ENCODE results near the gene ATP6V0E2.
"Not testable (repeated sequence)": the region's sequence is repeated elsewhere in the genome, so short reads cannot be mapped to it uniquely, and the experiment has no call there.

The ATP6V0E2 gene

GRCh38 chr7:149884016-149884415 is 10.2 kb downstream of the ATP6V0E2 start:
- no peaks in the 10 kb centered on the region for H3K9me3 Mint-ChIP-seq
- no peak for TF ChIP-seq CTCF (IDR thresholded peaks at IDR 0.05)
- no peaks in the 10 kb centered on the region for H3K27me3 Mint-ChIP-seq (ENCODE audit: low read depth, poor library complexity)
- DNase-seq: no peak
- H3K36me3 Mint-ChIP-seq (ENCODE audit: low read depth): no peaks in the 10 kb centered on the region
- H3K27ac Mint-ChIP-seq: no peak overlapping the region
- H3K4me3 Mint-ChIP-seq: no peak overlapping the region
- H3K4me1 Mint-ChIP-seq: peaks cover 25% of the 10 kb centered on the region

- no peaks in the 10 kb centered on the region for H3K36me3 Mint-ChIP-seq (ENCODE audit: low read depth)
- no peak overlapping the region for H3K4me3 Mint-ChIP-seq
- no peak for DNase-seq
- peaks cover 23% of the 10 kb centered on the region for H3K4me1 Mint-ChIP-seq
- H3K9me3 Mint-ChIP-seq: no peaks in the 10 kb centered on the region
- H3K27ac Mint-ChIP-seq: no peak overlapping the region
- no peaks in the 10 kb centered on the region for H3K27me3 Mint-ChIP-seq (ENCODE audit: low read depth, poor library complexity)
- TF ChIP-seq CTCF (IDR thresholded peaks at IDR 0.05): no peak
Measured at GRCh38 chr7:149884541-149884940, 10.8 kb downstream of the ATP6V0E2 start.

GRCh38 chr7:149885191-149886017 is 11.6 kb downstream of the ATP6V0E2 start:
- DNase-seq: no peak
- H3K9me3 Mint-ChIP-seq: no peaks in the 10 kb centered on the region
- no peak for TF ChIP-seq CTCF (IDR thresholded peaks at IDR 0.05)
- peaks cover 19% of the 10 kb centered on the region for H3K4me1 Mint-ChIP-seq
- no peak overlapping the region for H3K4me3 Mint-ChIP-seq
- no peaks in the 10 kb centered on the region for H3K36me3 Mint-ChIP-seq (ENCODE audit: low read depth)
- H3K27me3 Mint-ChIP-seq (ENCODE audit: low read depth, poor library complexity): no peaks in the 10 kb centered on the region
- H3K27ac Mint-ChIP-seq: no peak overlapping the region

GRCh38 chr7:149886018-149886415 is 12.2 kb downstream of the ATP6V0E2 start:
- DNase-seq: no peak
- H3K4me1 Mint-ChIP-seq: peaks cover 18% of the 10 kb centered on the region
- TF ChIP-seq CTCF (IDR thresholded peaks at IDR 0.05): no peak
- no peaks in the 10 kb centered on the region for H3K9me3 Mint-ChIP-seq
- no peak overlapping the region for H3K4me3 Mint-ChIP-seq
- H3K27me3 Mint-ChIP-seq (ENCODE audit: low read depth, poor library complexity): no peaks in the 10 kb centered on the region
- H3K27ac Mint-ChIP-seq: no peak overlapping the region
- no peaks in the 10 kb centered on the region for H3K36me3 Mint-ChIP-seq (ENCODE audit: low read depth)

- H3K4me1 Mint-ChIP-seq: peaks cover 12% of the 10 kb centered on the region
- H3K27me3 Mint-ChIP-seq (ENCODE audit: low read depth, poor library complexity): no peaks in the 10 kb centered on the region
- DNase-seq: no peak
- no peaks in the 10 kb centered on the region for H3K9me3 Mint-ChIP-seq
- no peak for TF ChIP-seq CTCF (IDR thresholded peaks at IDR 0.05)
- H3K4me3 Mint-ChIP-seq: no peak overlapping the region
- H3K36me3 Mint-ChIP-seq (ENCODE audit: low read depth): no peaks in the 10 kb centered on the region
- no peak overlapping the region for H3K27ac Mint-ChIP-seq
Measured at GRCh38 chr7:149887311-149887710, 13.5 kb downstream of the ATP6V0E2 start.

GRCh38 chr7:149890715-149891114 is 16.9 kb downstream of the ATP6V0E2 start:
- H3K4me3 Mint-ChIP-seq; H3K4me1 Mint-ChIP-seq; DNase-seq; H3K9me3 Mint-ChIP-seq; H3K36me3 Mint-ChIP-seq (ENCODE audit: low read depth); H3K27me3 Mint-ChIP-seq (ENCODE audit: low read depth, poor library complexity); H3K27ac Mint-ChIP-seq: not testable (repeated sequence)

- H3K27me3 Mint-ChIP-seq (ENCODE audit: low read depth, poor library complexity); H3K4me1 Mint-ChIP-seq; H3K9me3 Mint-ChIP-seq; H3K27ac Mint-ChIP-seq; H3K36me3 Mint-ChIP-seq (ENCODE audit: low read depth); H3K4me3 Mint-ChIP-seq; DNase-seq: not testable (repeated sequence)
Measured at GRCh38 chr7:149894957-149895356, 21.2 kb downstream of the ATP6V0E2 start.

- not testable (repeated sequence) for H3K4me3 Mint-ChIP-seq; H3K9me3 Mint-ChIP-seq; H3K36me3 Mint-ChIP-seq (ENCODE audit: low read depth); DNase-seq; H3K27ac Mint-ChIP-seq; H3K4me1 Mint-ChIP-seq
- H3K27me3 Mint-ChIP-seq (ENCODE audit: low read depth, poor library complexity): peaks cover 10% of the 10 kb centered on the region
Measured at GRCh38 chr7:149907776-149908376, 34.1 kb downstream of the ATP6V0E2 start.

GRCh38 chr7:149910219-149910618 is 36.5 kb downstream of the ATP6V0E2 start:
- not testable (repeated sequence) for H3K9me3 Mint-ChIP-seq; DNase-seq; H3K4me3 Mint-ChIP-seq; H3K4me1 Mint-ChIP-seq; H3K27ac Mint-ChIP-seq; H3K36me3 Mint-ChIP-seq (ENCODE audit: low read depth)
- H3K27me3 Mint-ChIP-seq (ENCODE audit: low read depth, poor library complexity): peaks cover 10% of the 10 kb centered on the region
